Thoracic aorta (tissue), 2 donors: Measurements from ENCODE around the gene WRAP53. TPM values are rescaled to one million over a fixed set of nuclear protein-coding genes. Genes with fewer than 3 reads are reported as not detected.

ENCODE experiments used
- total RNA-seq, 2 donors: library from RNA; depleted of rRNA; stranded (reverse); fragments of >200 nt; gene quantifications; one replicate each; pipeline versions ENCODE4 v1.1.0 to v1.2.3, GENCODE V29; 2016

Gene WRAP53
- total RNA-seq, 2 donors from 2014 or later, result 2.9 to 3.4 TPM

Other genes starting within 250 kb of the WRAP53 start
- under 1 TPM in 1 of 2 donors, not detected in 1; 0.68 TPM for gene FGF11, start 249.0 kb upstream of the WRAP53 start, total RNA-seq
- gene CHRNB1, start 243.4 kb upstream of the WRAP53 start, total RNA-seq, result 10 to 100 TPM; 11.6 to 17.6 TPM
- 10 to 100 TPM; 56.2 to 72.3 TPM for gene ZBTB4, start 208.8 kb upstream of the WRAP53 start, total RNA-seq
- gene SLC35G6, start 207.0 kb upstream of the WRAP53 start, total RNA-seq, result not detected
- 100 to 1,000 TPM in 1 of 2 donors, 10 to 100 TPM in 1; 77.8 to 151 TPM for gene POLR2A, start 204.1 kb upstream of the WRAP53 start, total RNA-seq
- gene TNFSF12, start 139.4 kb upstream of the WRAP53 start, total RNA-seq, result 10 to 100 TPM; 54.6 to 98.3 TPM
- 10 to 100 TPM; 40.5 to 49.2 TPM for gene TNFSF13, start 129.7 kb upstream of the WRAP53 start, total RNA-seq
- gene SENP3, start 126.6 kb upstream of the WRAP53 start, total RNA-seq, result 10 to 100 TPM; 47.0 to 80.7 TPM
- gene CD68, start 108.8 kb upstream of the WRAP53 start, total RNA-seq, result 100 to 1,000 TPM in 1 of 2 donors, 10 to 100 TPM in 1; 70.8 to 133 TPM
- gene MPDU1, start 104.6 kb upstream of the WRAP53 start, total RNA-seq, result 10 to 100 TPM; 31.1 to 38.9 TPM
- gene SOX15, start 98.4 kb upstream of the WRAP53 start, total RNA-seq, result 1 to 10 TPM in 1 of 2 donors, under 1 TPM in 1; 0.81 to 2.8 TPM
- 10 to 100 TPM; 42.8 to 53.9 TPM for gene FXR2, start 73.6 kb upstream of the WRAP53 start, total RNA-seq
- gene SAT2, start 60.7 kb upstream of the WRAP53 start, total RNA-seq, result 10 to 100 TPM; 29.8 to 30.9 TPM
- gene SHBG, start 58.3 kb upstream of the WRAP53 start, total RNA-seq, result not detected
- gene ATP1B2, start 37.6 kb upstream of the WRAP53 start, total RNA-seq, result 1 to 10 TPM; 1.1 to 1.4 TPM
- 10 to 100 TPM; 16.8 to 23.7 TPM for gene TP53, start 987 bp upstream of the WRAP53 start, total RNA-seq
- not detected for gene EFNB3, start 16.7 kb downstream of the WRAP53 start, total RNA-seq
- under 1 TPM in 1 of 2 donors, not detected in 1; under 0.01 TPM for gene DNAH2, start 29.3 kb downstream of the WRAP53 start, total RNA-seq
- 10 to 100 TPM in 1 of 2 donors, 1 to 10 TPM in 1; 9.5 to 35.8 TPM for gene KDM6B, start 145.7 kb downstream of the WRAP53 start, total RNA-seq
- gene TMEM88, start 166.6 kb downstream of the WRAP53 start, total RNA-seq, result 10 to 100 TPM in 1 of 2 donors, 1 to 10 TPM in 1; 4.1 to 21.9 TPM
- 10 to 100 TPM; 49.5 to 62.7 TPM for gene NAA38, start 169.1 kb downstream of the WRAP53 start, total RNA-seq
- 1 to 10 TPM; 3.8 to 8.9 TPM for gene CYB5D1, start 169.5 kb downstream of the WRAP53 start, total RNA-seq
- 100 to 1,000 TPM in 1 of 2 donors, 10 to 100 TPM in 1; 80.6 to 171 TPM for gene CHD3, start 200.3 kb downstream of the WRAP53 start, total RNA-seq
- 1 to 10 TPM; 3.3 to 5.4 TPM for gene RNF227, start 227.8 kb downstream of the WRAP53 start, total RNA-seq
- not detected for gene KCNAB3, start 241.4 kb downstream of the WRAP53 start, total RNA-seq
- 10 to 100 TPM; 14.6 to 36.1 TPM for gene TRAPPC1, start 243.5 kb downstream of the WRAP53 start, total RNA-seq
- gene CNTROB, start 243.7 kb downstream of the WRAP53 start, total RNA-seq, result 10 to 100 TPM; 11.2 to 42.9 TPM